Measurements from ENCODE around the gene BCAS3.

The BCAS3 gene

GRCh38 chr17:60827943-60828342 is 150.3 kb downstream of the BCAS3 start:
- Histone ChIP-seq H3F3A (ENCODE audit: control insufficient read depth, insufficient read depth) (no peaks in the 10 kb centered on the region), H3K79me2 (ENCODE audit: control insufficient read depth, low read length) (no peaks in the 10 kb centered on the region)
- TF ChIP-seq, protein P1, sequence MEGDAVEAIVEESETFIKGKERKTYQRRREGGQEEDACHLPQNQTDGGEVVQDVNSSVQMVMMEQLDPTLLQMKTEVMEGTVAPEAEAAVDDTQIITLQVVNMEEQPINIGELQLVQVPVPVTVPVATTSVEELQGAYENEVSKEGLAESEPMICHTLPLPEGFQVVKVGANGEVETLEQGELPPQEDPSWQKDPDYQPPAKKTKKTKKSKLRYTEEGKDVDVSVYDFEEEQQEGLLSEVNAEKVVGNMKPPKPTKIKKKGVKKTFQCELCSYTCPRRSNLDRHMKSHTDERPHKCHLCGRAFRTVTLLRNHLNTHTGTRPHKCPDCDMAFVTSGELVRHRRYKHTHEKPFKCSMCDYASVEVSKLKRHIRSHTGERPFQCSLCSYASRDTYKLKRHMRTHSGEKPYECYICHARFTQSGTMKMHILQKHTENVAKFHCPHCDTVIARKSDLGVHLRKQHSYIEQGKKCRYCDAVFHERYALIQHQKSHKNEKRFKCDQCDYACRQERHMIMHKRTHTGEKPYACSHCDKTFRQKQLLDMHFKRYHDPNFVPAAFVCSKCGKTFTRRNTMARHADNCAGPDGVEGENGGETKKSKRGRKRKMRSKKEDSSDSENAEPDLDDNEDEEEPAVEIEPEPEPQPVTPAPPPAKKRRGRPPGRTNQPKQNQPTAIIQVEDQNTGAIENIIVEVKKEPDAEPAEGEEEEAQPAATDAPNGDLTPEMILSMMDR (IDR thresholded peaks at IDR 0.05; ENCODE audit: low read depth, low read length, poor library complexity, severe bottlenecking), result no peak
- TF ChIP-seq EZH2phosphoT487 (IDR thresholded peaks at IDR 0.05; ENCODE audit: borderline replicate concordance, low read length), result no peak

GRCh38 chr17:60832151-60832585 is 154.5 kb downstream of the BCAS3 start:
- H3K4me3 ChIP-seq (ENCODE audit: low read length), result no peak overlapping the region
- no peaks in the 10 kb centered on the region for H3K36me3 ChIP-seq (ENCODE audit: control insufficient read depth, low read length)
- no peaks in the 10 kb centered on the region for H3K9me2 ChIP-seq (replicated peaks; ENCODE audit: control insufficient read depth, low read length)
- no peaks in the 10 kb centered on the region for H3K9me3 ChIP-seq (ENCODE audit: control insufficient read depth, insufficient read depth, low read length)
- H3K27ac ChIP-seq (ENCODE audit: low read depth, low read length), result no peak overlapping the region
- H3K27me3 ChIP-seq (ENCODE audit: control insufficient read depth, low read length), result peaks cover 10% of the 10 kb centered on the region
- H4K20me1 ChIP-seq (ENCODE audit: control insufficient read depth, insufficient read depth, low read depth, low read length), result no peaks in the 10 kb centered on the region
- H3K4me1 ChIP-seq (ENCODE audit: control insufficient read depth, low read length), result no peaks in the 10 kb centered on the region
- no peaks in the 10 kb centered on the region for H3F3A ChIP-seq (ENCODE audit: control insufficient read depth, insufficient read depth)
- H3K4me2 ChIP-seq (ENCODE audit: low read length), result no peak overlapping the region
- TF ChIP-seq, protein P1 (IDR thresholded peaks at IDR 0.05; ENCODE audit: low read depth, low read length, poor library complexity, severe bottlenecking), result no peak
- TF ChIP-seq EZH2phosphoT487 (IDR thresholded peaks at IDR 0.05; ENCODE audit: borderline replicate concordance, low read length), result no peak
- no peaks in the 10 kb centered on the region for H3K79me2 ChIP-seq (ENCODE audit: control insufficient read depth, low read length)

More at GRCh38 chr17:60827943-60828342, 150.3 kb downstream of the BCAS3 start:
- Histone ChIP-seq H3K4me1 (ENCODE audit: control insufficient read depth, low read length) (no peaks in the 10 kb centered on the region), H3K4me2 (ENCODE audit: low read length) (no peak overlapping the region), H3K9me2 (replicated peaks; ENCODE audit: control insufficient read depth, low read length) (no peaks in the 10 kb centered on the region), H3K4me3 (ENCODE audit: low read length) (no peak overlapping the region), H3K27me3 (ENCODE audit: control insufficient read depth, low read length) (peaks cover 10% of the 10 kb centered on the region), H3K27ac (ENCODE audit: low read depth, low read length) (no peak overlapping the region), H4K20me1 (ENCODE audit: control insufficient read depth, insufficient read depth, low read depth, low read length) (no peaks in the 10 kb centered on the region), H3K36me3 (ENCODE audit: control insufficient read depth, low read length) (no peaks in the 10 kb centered on the region), H3K9me3 (ENCODE audit: control insufficient read depth, insufficient read depth, low read length) (no peaks in the 10 kb centered on the region)

DNA sequence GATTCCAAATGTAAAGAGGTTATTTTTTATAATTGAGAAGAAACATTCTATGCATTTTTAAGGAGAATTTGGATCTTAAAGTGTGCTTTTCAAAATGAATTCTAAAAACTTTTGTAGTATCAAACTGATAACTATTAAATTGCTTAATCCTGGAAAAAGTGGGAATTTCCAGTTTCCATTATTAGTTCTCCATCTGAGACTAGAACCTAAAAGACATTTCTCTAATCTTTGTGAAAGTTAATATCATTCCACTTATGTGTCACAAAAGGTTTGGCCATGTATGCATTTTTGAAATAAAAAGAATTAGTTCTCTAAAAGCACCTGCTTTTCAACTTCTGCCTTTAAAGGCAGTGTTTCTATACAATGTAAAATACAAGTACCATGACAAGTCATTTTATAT is 155.0 kb downstream of the BCAS3 start:
- Histone ChIP-seq H3K9me3 (ENCODE audit: control insufficient read depth, insufficient read depth, low read length) (no peaks in the 10 kb centered on the region), H3K27ac (ENCODE audit: low read depth, low read length) (no peak overlapping the region), H3K27me3 (ENCODE audit: control insufficient read depth, low read length) (peaks cover 10% of the 10 kb centered on the region), H3F3A (ENCODE audit: control insufficient read depth, insufficient read depth) (no peaks in the 10 kb centered on the region), H3K4me3 (ENCODE audit: low read length) (no peak overlapping the region), H3K79me2 (ENCODE audit: control insufficient read depth, low read length) (no peaks in the 10 kb centered on the region), H3K4me1 (ENCODE audit: control insufficient read depth, low read length) (no peaks in the 10 kb centered on the region), H3K36me3 (ENCODE audit: control insufficient read depth, low read length) (no peaks in the 10 kb centered on the region), H3K9me2 (replicated peaks; ENCODE audit: control insufficient read depth, low read length) (no peaks in the 10 kb centered on the region), H4K20me1 (ENCODE audit: control insufficient read depth, insufficient read depth, low read depth, low read length) (no peaks in the 10 kb centered on the region), H3K4me2 (ENCODE audit: low read length) (no peak overlapping the region)
- no peak for TF ChIP-seq EZH2phosphoT487 (IDR thresholded peaks at IDR 0.05; ENCODE audit: borderline replicate concordance, low read length)
- TF ChIP-seq, protein P1 (IDR thresholded peaks at IDR 0.05; ENCODE audit: low read depth, low read length, poor library complexity, severe bottlenecking), result no peak

All from DOHH2 (cell line).